GM13976 (cell line): ENCODE measurements around the gene CARF.
"Not testable (repeated sequence)": the region's sequence is repeated elsewhere in the genome, so short reads cannot be mapped to it uniquely, and the experiment has no call there.

Experiments used
- DNase-seq: peaks from one replicate; pipeline ENCODE4 v3.0.0; 2012; ENCODE audit warnings: low spot score
- CTCF ChIP-seq: IDR thresholded peaks from 2 replicates; pipeline ENCODE4 v1.5.1; 2012; ENCODE audit warnings: borderline replicate concordance, mild to moderate bottlenecking; ENCODE audit not compliant: insufficient read depth; ENCODE audit errors: extremely low read depth, missing control alignments, control extremely low read depth
- in situ Hi-C: fragments of 300-500 bp; cut with MboI; formaldehyde crosslinking; loops from one replicate; pipeline ENCODE4 v1.12.0; 2022; ENCODE audit warnings: low sequenced_read_pairs, mixed read lengths, inconsistent platforms; ENCODE audit not compliant: unreplicated experiment

Gene CARF

GRCh38 chr2:202885190-202885589 lies 26.9 kb upstream of the CARF start:
- no peak for TF ChIP-seq CTCF
- in situ Hi-C loops: no loop called here
- no peak for DNase-seq

GRCh38 chr2:202905507-202905906 lies 6.6 kb upstream of the CARF start:
- DNase-seq, in situ Hi-C loops: not testable (repeated sequence)

GRCh38 chr2:202908186-202908585 lies 3.9 kb upstream of the CARF start:
- DNase-seq: no peak
- no peak for TF ChIP-seq CTCF
- in situ Hi-C loops: no loop called here

GRCh38 chr2:202909394-202910192 lies 2.5 kb upstream of the CARF start:
- in situ Hi-C loops: no loop called here
- TF ChIP-seq CTCF: no peak
- no peak for DNase-seq

GRCh38 chr2:202910250-202910649 lies 1.8 kb upstream of the CARF start:
- DNase-seq, in situ Hi-C loops: not testable (repeated sequence)

GRCh38 chr2:202910698-202911097 lies 1.4 kb upstream of the CARF start:
- no peak for DNase-seq
- TF ChIP-seq CTCF: no peak
- in situ Hi-C loops: no loop called here

GRCh38 chr2:202911203-202911511 lies 918 bp upstream of the CARF start:
- no peak for DNase-seq
- no peak for TF ChIP-seq CTCF
- in situ Hi-C loops: no loop called here

DNA sequence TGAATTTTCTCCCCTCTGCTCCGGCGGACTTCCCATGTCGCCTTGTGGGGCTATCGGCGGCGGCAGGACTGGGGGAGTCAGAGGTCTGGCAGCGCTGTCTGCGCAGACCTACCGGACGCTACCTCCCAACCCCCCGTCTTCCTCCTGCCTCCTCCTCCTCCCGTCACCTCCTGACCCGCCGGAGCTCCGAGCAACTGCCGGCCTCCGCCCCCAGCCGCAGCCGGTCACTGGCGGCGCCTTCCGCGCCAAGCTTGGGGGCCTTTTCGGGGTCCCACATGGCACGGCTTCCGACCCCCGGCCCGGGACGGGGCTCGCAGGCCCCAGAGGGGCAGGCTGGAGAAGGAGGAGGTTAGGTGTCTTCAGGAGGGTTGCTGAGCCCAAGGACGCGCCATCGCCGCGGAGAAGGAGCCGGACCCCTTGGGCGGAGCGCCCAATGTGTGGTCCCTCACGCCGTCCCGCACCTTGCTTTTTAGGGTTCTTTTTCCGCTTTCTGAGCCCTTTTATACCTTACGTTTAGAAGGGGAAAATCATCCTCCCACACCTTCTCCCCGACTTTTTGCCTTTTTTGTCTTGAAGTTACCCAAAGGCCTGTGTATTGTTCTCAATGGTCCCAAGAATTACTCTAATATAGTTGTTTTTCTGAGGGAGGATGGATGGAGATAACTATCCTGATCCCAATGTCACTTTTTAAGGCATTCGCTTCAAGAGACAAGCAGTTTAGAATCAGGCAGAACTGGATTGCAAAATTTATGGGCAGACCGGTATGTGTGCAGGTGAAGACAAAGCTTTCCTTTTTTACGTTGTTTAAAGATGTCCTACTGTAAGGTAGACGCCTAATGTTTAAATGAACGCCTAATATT lies 497 bp downstream of the CARF start:
- in situ Hi-C loops, DNase-seq: not testable (repeated sequence)
